H54 (cell line): ENCODE results near the gene TAPBPL.
A peak's percentile ranks its signal among the peaks of the same experiment; 100 is the strongest.

Experiments
- DNase-seq: peaks from one replicate; pipeline ENCODE4 v3.0.0; 2011; ENCODE audit warnings: low spot score, mixed read lengths; ENCODE audit not compliant: insufficient read length
- FAIRE-seq: peaks from 3 replicates; lab custom pipeline; 2011; peaks lifted over from hg19 to GRCh38; lab: Jason Lieb, UNC
- POLR2A ChIP-seq: IDR thresholded peaks from 2 replicates; pipeline ENCODE4 v1.6.1; 2011; ENCODE audit warnings: low read depth, mild to moderate bottlenecking, low read length

The TAPBPL gene

DNA sequence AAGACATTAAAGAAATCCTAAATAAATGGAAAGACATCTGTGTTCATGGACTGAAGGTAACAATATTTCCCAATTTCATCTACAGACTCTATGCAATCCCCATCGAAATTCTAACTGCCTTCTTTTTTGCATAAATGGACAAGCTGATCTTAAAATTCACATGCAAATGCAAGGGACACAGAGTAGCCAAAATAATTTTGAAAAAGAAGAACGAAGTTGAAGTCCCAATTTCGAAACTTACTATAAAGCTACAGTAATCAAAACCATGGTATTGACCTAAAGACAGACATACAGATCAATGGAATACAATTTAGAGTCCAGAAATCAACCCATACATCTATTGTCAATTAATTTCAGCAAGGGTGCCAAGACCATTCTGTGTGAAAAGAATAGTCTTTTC is 23.5 kb upstream of the TAPBPL start:
- no peak for TF ChIP-seq POLR2A
- FAIRE-seq = no peak
- DNase-seq = no peak

DNA sequence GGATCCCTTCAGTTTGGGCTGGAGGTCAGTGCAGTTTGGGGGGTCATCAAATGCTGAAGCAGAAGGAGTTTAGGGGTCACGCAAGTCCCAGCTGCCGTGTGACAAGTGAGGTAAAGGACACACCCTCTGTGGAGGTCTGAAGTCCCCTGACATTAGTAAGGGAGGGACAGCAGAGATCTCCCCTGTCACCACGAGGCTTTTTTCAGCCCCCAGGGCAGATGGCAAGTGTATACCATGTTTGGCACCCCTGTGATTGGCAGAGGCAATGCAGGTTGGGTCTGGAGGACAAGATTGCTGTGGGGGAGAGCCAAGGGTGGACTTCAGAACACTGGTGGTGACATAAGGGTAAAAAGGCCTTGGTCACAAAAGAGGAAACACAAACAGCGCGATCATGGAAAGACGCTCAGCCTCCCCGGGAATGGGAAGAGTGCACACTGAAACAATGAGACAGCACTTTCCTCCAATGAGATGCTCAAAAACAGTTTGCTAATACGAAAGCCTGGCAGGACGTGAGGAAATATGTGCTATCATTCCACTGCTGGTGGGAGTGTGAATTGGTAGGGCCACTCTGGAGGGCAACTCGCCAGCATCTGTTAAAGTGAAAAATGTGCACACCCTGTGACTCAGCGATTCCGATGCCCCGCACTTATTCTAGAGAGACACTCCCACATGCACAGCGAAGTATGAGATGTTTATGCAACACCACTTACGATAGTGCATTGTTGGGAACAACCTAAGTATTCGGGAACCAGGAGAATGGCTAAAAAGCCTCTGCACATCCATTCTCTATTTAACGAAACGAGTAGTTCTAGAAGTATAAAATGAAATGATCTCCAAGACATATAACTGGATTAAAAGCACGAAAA is 21.5 kb upstream of the TAPBPL start:
- peak; percentile 68 for DNase-seq
- peak; percentile 90 for FAIRE-seq
- TF ChIP-seq POLR2A = peak; percentile 19; the same call in 1 of the 2 replicates

DNA sequence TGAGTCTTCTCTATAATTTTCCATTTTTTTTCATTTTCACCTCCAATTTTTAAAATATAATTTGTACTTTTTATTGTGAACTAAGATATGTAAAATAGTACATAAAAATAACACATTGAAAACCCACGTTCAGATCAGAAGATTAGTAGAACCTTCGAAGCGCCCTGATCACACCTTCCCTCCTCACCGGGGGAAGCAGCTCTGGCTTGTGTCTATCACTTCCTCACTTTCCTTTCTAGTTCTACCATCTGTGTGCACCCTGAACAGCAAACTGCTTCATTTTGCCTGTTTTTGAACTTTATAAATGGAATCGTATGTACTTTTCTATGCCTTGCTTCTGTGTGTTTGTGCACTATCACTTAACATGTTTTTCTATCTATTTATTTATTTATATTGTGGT is 18.9 kb upstream of the TAPBPL start:
- FAIRE-seq = no peak

DNA sequence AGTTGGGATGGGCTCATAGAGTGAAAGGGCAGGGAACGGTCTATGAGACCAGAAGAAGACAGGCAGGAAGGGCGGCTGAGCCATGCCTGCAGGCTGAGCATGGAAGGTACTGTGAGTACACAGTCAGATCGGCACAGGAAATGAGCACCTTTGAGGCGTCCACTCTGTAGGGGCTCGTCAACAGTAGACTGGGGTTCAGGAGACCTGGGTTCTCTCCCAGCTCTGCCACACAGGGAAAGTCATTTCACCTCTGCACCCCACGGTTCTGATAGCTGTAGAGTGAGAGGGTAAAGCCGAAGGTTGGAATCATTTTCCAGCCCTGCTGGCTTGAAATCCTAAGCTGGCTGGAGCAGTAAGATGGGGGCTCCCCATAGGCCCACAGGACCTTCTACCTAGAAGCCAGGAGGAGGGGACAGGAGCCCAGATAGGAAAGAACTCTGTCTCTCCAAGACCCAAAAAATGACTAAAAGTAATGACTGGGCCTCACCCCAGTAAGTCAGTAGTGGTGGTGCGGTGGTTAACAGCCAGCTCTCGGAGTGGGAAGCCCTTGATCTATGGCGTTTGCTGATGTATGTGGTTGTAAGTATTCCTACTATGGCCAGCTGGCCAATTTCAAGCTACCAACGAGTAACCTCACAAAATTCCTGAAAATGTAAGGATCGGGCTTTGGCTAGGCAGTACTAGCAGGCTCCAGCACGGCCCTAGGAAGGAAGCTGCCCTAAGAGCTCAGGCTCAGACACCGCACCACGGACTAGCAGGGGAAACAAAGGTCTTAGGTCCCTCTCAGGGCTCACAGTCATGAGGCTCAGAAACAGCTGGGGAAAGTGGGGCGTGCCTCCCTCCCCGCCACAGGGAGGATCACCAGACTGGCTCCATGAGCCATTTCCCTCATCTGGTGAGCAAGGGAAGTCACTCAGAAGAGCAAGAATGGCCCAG is 17.4 kb upstream of the TAPBPL start:
- no peak for TF ChIP-seq POLR2A
- FAIRE-seq = no peak
- no peak for DNase-seq

More for the DNA sequence above, 18.9 kb upstream of the TAPBPL start:
- no peak for TF ChIP-seq POLR2A
- no peak for DNase-seq

DNA sequence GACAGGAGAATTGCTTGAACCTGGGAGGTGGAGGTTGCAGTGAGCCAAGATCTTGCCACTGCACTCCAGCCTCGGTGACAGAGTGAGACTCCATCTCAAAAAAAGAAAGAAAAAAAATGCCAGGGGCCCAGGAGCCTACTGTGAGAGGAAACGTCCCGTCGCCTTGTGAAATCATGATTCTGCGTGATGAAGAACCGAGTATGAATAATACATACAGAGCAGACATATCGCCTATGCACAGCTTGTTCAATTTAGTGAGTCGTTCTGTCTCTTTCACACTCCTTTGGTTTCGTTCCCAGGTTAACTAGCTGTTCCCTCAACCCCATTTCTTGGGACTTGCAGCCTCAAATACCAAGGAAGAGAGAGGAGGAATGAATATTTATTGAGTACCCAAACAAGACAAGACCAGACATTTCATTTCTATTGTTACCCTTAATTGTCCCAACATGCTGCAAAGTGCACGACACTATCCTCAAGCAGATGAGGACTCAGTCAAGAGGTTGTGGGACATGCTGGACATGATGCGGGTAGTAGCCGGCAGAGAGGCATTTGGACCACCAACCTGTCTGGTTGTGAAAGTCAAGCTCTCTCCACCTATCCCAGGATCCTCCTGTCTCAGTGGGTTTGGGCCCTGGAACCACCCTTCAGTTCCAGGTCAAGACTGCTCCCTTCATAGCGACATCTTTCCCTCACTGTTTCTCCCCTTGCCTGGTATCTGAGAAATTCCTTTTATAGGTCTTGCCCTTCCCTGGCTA is 15.7 kb upstream of the TAPBPL start:
- no peak for TF ChIP-seq POLR2A
- FAIRE-seq = no peak
- DNase-seq = no peak

DNA sequence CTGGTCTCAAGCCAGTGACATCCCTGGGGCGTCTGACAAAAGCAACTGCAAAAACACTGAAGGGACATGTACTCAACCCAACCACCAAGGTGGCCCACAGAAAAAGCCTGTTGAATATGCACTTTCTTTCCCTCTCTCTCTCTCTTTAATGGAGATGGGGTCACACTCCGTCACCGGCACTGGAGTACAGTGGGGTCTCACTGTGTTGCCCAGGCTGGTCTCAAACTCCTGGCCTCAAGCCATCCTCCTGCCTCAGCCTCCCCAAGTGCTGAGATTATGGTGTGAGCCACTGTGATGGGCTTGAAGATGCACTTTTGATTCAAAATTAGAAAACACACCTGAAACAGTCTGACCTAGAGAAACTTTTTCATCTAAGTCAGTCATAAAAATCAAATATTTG is 14.3 kb upstream of the TAPBPL start:
- FAIRE-seq = no peak
- no peak for TF ChIP-seq POLR2A
- no peak for DNase-seq

DNA sequence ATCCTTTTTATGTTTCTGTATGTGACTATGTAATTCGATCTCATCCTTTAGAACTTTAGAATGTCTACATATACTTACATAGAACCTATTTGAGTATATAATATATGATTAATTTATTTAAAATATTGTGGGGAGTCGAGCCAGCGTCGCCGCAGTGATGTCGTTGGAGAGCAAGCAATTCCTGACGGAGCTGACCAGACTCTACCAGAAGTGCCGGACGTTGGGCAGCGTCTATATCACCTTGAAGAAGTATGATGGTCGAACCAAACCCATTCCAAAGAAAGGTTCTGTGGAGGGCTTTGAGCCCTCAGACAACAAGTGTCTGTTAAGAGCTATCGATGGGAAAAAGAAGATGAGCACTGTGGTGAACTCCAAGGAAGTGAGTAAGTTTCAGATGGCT is 13.5 kb upstream of the TAPBPL start:
- no peak for TF ChIP-seq POLR2A
- FAIRE-seq = no peak
- no peak for DNase-seq

DNA sequence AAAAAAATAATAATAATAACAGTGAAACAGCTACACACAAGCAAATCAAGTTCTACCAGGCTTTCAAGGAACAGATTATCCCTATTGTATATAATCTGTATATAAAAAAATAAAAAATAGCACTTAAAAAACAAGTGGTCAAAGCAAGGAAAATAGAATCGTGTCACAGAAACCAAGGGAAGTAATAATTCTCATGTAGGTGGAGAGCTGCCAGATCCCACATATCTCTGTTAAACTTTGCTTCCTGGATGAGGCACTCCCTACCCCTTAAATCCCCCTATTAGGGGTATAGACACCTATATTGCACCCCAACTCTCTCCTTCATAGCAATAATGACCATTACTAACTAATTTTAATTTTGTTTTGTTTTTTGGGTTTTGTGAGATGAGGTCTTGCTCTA is 11.5 kb upstream of the TAPBPL start:
- FAIRE-seq (no peak), DNase-seq (no peak)
- TF ChIP-seq POLR2A = no peak

DNA sequence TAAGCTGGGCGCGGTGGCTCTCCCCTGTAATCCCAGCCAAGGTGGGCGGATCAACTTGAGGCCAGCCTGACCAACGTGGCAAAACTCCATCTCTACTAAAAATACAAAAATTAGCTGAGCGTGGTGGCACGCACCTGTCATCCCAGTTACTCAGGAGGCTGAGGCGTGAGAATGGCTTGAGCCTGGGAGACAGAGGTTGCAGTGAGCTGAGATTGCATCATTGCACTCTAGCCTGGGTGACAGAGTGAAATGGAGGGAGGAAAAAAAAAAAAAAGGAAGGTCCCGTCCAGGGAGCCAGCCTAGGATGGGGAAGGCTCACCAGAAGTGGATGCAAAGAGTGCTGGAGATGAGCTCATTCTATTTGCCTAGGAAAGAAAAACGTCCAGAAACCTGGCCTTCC is 9.0 kb upstream of the TAPBPL start:
- DNase-seq = no peak
- no peak for FAIRE-seq

DNA sequence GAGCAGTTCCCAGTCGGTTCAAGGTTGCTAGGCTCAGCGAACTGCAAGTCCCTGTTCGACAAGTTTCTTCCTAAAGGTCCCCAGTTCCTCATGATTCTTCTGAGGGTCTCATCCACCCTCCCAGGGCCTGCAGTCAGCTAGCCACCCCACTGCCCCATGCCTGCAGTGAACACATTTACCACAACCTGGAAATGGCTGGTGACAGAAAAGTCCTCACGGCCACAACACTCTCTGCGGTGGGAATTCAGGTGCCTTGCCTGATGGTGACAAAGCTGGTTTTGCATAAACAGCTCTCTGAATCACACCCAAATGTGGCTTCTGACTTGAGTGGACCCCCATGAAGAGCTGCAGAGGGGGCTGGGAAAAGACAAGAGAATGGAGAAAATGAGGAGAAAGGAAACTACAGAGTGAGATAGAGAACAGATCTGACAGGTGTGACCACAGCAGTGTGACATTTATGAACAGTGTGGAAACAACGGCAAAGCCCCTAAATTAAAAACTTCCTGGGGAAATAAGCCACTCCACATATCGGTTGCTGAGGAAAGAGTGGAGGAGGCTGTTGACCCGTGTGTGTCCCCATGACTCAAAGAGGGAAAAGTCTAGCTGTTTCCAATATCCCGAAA is 8.4 kb upstream of the TAPBPL start:
- no peak for FAIRE-seq
- DNase-seq = no peak
- no peak for TF ChIP-seq POLR2A

More for the DNA sequence above, 9.0 kb upstream of the TAPBPL start:
- no peak for TF ChIP-seq POLR2A

DNA sequence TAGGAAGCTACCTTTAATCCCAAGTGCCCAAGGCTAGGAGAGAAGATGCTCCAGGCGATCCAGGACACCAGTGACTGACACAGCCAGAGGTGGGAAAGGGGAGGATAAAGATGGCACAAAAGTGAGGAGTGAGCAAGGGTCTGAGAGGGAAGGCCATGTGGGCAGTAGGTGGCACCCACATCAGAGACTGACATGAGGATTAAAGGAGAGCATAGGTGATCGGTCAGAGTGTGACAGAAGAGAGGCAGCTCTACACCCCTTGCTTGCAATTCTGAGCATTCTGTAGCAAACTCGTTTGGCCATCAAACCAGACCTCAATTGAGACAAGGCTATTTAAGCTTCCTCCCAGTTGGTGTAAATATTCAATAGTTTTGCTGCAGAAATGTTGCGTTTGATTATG is 7.8 kb upstream of the TAPBPL start:
- TF ChIP-seq POLR2A = no peak
- FAIRE-seq (no peak), DNase-seq (no peak)

DNA sequence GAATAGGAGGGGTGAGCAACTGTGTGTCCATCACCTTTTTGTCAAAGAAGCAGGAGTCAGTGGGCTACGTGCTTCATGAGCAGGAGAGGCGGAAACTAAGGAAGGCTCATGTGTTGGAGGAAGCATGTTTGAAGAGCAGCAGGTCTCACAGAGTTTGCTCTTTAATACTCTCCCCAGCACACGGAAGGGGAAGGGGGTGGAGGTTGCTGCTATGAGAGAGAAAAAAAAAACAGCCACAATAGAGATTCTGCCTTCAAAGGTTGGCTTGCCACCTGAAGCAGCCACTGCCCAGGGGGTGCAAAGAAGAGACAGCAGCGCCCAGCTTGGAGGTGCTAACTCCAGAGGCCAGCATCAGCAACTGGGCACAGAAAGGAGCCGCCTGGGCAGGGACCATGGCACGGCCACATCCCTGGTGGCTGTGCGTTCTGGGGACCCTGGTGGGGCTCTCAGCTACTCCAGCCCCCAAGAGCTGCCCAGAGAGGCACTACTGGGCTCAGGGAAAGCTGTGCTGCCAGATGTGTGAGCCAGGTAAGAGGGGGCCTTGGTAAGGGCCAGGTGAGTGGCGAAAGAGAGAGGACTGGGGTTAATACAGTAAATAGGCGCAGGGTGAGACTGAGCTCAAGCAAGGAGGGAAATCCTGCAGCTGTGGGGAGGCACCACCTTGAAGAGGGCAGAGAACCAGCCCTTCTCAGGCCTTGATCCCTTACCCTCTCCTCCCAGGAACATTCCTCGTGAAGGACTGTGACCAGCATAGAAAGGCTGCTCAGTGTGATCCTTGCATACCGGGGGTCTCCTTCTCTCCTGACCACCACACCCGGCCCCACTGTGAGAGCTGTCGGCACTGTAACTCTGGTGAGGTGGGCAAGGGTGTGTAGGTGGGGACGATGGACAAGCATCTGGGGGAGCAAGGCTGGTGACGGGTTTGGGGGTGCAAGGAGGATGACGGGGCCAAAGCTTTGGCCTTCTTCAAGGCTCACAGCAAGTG is 6.8 kb upstream of the TAPBPL start, which contains the start of gene CD27:
CD27 (plus strand) TSS at position 252 of the 985 bp plus-strand sequence; CDS start at position 393, 141 bp downstream.
- FAIRE-seq (no peak), DNase-seq (no peak)
- TF ChIP-seq POLR2A = no peak
